GM19035 (cell line): ENCODE results near the gene CKAP2L.

Source experiments
- ATAC-seq: cut with Tn5 transposase; IDR thresholded peaks from one replicate; pipeline ENCODE4 v1.9.1; 2021; ENCODE audit not compliant: unreplicated experiment

CKAP2L gene

DNA sequence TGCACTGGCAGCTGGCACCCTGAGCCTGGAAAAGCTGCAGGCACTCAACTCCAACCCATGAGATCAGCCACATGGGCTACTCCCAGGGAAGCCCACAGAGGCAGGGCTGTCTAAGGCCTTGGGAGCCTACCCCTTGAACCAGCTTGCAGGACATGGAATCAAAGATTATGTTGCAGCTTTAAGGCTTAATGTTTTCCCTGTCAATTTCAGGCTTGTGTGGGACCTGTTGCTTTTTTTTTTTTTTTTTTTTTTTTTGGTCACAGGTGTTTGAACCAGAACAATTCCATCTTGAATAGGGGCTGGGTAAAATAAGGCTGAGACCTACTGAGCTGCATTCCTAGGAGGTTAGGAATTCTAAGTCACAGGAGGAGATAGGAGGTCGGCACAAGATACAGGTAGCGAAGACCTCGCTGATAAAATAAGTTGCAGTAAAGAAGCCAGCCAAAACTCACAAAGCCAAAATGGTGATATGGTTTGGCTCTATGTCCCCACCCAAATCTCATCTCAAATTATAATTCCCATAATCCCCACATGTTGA, 27.4 kb upstream of the CKAP2L start:
- no peak for ATAC-seq

DNA sequence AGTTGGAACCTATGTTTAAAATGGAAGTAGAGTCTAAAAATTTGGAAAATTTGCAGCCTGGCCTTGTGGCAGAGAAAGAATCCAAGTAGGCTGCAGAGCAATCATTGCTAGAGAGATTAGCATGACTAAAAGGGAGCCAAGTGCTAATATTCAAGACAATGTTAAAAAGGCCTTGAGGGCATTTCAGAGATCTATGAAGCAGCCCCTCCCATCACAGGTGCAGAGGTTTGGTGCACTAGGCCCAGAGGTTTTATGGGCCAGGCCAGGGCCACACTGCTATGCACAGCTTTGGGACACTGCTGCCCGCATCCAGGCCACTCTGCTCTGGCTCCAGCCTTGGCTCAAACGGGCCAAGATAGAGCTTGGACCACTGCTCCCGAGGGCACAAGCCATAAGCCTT, 26.6 kb upstream of the CKAP2L start:
- no peak for ATAC-seq

DNA sequence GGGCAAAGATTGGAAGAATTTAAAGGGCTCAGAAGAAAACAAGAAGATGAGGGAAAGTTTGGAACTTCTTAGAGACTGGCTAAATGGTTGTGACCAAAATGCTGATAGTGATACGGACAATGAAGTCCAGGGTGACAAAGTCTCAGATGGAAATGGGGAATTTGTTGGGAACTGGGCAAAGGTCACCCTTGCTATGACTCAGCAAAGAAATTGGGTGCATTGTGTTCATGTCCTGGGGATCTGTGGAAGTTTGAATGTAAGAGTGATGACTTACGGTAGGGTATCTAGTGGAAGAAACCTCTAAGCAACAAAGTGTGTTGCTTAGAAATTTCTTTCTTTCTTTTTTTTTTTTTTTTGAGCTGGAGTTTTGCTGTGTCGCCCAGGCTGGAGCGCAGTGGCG, 25.9 kb upstream of the CKAP2L start:
- no peak for ATAC-seq

DNA sequence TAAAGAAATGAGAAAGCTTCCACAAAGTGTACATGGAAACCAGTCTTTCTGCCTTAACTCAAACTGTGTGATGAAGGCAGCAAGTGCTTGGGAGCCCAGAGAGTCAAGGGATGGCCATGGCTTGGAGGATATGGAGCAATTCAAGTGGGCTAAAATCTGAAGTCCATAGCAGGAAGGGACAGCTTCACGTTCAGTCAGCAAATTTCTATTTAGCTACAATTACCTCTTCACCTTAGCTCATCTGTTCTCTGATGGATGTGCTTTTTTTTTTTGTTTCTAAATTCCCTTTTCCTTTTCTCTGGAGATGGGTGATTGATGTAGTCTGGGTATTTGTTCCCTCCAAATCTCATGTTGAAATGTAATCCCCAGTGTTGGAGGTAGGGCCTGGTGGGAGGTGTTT, 24.8 kb upstream of the CKAP2L start:
- ATAC-seq: no peak

DNA sequence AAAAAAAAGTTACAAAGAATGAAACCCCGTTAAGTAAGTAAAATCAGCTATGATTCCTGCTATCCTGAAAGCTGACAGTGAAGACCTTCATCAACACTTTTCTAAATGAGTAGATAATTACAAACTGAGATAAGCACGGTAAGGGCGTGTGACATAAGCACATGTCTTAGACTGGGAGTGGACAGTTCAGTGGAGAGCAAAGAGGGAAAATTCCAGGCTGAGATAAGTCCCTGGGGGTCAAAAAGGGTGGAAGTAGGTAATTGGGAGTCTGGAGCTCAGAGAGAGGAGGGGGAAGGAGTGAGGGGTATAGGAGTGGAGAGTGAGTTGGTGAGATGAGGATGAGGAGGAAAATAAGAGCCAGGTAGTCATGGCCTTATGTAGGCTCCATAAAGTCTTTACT, 24.2 kb upstream of the CKAP2L start:
- no peak for ATAC-seq

DNA sequence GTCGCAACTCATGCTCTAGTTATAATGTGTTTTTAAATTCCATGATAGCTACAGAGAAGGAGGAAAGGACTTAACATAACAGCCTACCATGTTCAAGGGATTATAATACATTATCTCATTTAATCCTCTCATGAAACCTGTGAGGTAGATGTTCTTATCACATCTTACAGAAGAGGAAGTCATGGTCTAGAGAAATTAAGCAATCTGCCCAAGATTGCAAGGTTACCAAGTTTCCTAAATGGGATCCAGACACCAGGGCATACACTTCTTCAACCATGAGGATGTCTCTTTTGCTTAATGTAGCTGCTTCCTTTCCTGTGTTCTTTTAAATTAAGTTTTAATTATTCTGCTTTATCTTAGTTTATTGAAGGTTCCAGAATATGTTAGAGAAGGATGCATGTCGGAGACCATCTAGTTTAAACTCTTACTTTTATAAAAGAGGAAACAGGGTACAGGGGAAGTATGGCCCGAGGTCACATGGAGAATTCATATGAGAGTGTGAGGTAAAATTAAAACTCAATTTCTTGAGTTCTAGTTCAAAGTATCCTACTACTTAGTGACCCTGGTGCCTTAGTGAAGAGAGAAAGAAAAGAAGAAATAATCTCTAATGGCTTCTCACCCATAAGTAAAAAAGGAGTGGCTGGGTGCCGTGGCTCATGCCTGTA, 23.5 kb upstream of the CKAP2L start:
- no peak for ATAC-seq

DNA sequence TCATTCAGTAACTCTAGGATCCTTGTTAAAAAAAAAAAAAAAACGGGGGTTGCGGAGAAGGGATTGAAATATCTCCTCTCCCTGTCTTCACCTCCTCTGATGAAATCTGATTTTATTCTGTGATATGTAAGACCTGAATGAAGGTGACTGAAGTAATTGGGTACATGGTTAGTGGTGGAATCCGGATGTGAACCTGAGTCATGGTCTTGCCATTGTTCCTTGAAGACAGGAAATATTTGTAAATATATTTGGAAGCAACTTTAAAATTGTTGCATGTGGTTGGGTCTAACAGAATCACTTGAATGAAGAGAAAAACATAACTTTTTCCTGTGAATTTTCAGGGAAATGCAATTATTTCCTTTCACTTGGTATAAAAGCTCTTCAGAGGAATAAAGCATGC, 22.9 kb upstream of the CKAP2L start:
- no peak for ATAC-seq

DNA sequence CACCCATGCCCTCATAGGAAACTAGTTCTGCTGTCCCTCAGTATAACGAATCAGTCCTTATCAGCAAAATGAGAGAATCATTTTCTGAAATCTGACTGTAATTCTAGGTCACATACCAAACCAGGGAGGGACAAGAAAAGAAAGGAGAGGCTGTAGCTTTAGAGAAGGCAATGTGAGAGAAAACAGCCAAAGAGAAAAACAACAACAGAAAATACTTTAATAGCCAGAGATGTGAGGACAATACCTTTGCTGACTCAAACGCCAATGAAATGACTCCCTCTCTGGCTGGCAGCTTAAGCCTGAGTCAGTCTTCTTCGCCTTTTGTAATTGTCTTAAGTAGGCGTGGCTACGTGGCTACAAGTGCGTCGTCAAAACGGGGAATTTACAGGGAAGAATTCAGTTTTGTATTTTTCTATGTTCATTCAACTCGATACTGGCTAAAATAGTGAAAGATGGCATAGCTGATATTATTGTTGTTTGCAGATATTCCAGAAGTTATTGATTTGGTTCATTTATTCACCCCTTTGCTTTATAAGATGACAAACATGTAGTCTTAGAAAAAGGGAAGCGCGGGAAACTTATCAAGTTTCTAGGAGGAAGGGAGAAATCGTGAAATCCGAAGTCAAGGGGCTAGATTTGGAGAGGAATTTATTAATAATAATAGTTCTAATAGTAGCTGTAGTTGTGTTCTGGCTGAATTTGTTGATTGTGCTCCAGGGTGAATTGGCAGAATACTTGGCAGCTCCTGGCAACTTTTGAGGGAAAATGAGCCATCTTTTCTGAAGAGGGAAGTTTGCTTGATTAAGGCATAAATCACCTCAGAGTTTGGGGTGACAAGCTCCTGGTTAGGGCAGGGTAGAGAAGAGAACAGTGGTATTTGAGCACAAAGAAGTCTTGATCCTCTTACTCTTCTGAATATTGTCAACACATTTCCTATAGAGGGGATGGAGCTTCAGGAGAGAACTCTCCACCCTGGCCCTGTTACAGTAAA, 20.1 kb upstream of the CKAP2L start, which contains the start of gene IL1A:
IL1A (minus strand) TSS at position 295 of the 991 bp plus-strand sequence. CDS start 723 bp downstream, outside the sequence.
- no peak for ATAC-seq

DNA sequence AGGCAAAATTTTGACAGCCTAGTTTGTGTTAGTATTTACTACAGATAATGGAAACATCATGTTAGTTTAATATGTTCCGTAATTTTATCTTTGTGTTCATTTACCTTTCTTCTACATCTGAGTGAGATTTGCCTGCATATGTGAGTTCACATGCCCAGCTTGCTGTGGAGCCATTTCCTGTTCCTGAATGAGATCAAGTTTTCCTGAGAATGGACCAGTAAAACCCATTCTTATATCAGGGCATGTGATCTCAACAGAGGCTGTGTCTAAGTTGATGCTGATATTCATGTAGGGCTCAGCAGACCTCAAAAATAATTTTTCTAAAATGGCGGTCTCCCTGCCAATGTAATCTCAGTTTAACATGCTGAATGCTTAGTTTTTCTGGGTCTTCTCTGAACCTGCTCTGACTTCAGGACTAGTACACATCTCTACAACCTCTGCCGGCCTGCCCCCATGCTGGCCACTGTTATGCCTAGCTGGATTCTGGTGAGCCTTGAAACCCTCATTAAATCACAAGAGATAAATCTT, 18.8 kb upstream of the CKAP2L start:
- ATAC-seq: no peak

DNA sequence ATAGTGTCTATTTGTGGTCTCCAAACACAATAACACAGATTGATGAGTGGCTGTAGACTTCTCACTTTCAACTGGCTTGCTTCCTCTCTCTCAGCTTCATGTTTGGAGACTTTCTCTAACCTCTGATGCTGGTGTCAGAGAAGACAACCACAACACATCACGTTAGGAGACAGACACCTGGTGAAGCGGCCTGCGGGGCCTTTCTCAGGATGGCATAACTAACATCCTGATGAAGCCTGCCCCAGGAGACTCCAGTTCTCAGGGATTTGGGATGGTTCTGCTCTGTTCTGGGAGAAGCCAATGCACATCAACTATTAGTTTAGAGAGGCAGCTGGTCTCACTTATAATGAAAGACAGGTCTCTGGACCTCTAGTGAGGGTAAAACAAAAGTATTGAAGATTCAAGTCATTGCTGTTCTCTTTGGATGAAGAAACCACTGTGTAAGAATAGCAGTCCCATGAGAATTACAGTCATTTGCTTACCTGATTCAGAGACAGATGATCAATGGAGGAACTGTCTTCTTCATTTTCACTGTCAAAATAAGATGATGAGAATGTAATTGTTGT, 17.9 kb upstream of the CKAP2L start:
- ATAC-seq: peak; percentile 91

DNA sequence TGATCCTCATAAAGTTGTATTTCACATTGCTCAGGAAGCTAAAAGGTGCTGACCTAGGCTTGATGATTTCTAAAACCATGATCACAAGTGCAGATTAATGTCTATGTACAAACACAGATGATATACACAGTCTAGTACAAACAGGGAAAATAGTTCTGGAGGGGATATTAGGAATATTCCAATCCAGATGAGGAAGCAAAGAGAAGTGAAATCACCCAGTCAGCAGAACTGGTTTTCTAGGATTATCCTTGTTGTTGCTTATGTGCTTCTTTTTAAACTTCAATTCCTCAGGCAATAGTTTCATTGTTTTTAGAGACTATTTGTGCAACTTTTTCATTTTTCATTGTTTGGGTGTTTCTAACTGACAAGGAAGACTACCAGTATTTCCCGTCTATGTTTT, 15.2 kb upstream of the CKAP2L start:
- ATAC-seq: no peak

DNA sequence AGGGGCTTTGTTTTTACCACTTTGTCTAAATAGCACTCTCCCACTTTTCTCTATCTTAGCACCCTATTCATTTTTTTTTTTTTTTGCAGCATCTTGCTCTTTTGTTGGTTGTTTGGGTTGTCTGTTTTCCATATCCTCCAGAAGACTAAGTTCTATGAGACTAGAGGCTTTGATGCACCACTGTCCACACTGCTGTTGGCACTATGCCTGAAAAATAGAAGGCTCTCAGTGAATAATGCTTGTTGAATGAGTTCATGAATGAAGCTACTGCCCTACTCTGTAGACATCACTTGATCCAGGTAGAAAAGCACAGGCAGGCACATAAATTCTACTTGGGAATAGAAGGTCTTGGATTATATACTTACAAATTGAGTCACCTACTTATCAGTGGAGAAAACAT, 12.6 kb upstream of the CKAP2L start:
- no peak for ATAC-seq

DNA sequence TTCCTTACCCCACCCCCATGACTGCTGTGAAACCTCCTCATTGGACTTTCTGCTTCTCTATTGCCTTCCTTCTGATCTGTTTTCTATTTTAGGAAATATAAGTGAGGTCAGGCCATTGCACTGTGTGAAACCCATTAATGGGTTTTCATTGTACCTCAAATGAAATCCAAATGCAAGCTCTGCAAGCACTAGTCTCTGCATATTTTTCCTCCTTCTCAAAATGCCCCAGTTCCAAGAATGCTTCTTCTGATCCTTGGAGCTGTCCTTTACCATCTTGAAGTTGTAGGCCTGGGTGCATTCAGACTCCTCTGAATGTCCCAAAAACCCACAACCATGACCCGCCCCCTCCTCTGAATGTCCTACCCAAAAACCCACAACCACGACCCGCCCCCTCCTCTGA, 11.7 kb upstream of the CKAP2L start:
- ATAC-seq: no peak

DNA sequence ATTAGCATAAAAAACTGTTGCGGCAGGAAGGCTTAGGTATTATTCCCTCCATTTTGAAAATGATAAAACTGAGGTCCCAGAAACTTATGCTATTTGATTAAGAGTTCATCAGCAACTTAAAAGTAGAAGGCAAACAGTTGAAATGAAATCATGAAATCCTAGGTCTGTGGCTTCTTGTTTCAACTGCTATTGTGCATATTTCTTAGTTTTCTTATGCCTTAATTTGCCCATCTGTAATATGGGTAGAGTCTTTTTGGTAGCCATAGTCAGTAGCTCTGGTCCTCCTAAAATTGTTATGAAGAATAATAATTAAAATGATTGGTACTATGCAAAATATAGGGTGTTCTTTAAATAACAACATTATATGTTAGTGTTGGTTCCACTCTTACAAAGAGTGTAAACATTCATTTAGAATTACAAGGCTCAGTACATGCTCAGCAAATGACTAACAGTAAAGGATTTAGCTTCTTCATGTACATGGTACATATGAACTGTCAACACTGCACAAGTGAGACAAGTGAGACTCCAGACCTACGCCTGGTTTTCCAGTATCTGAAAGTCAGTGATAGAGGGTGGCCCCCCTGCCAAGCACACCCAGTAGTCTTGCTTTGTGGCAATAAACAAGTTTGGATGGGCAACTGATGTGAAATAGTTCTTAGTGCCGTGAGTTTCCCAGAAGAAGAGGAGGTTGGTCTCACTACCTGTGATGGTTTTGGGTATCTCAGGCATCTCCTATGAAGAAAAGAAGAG, 10.3 kb upstream of the CKAP2L start:
- ATAC-seq: no peak

DNA sequence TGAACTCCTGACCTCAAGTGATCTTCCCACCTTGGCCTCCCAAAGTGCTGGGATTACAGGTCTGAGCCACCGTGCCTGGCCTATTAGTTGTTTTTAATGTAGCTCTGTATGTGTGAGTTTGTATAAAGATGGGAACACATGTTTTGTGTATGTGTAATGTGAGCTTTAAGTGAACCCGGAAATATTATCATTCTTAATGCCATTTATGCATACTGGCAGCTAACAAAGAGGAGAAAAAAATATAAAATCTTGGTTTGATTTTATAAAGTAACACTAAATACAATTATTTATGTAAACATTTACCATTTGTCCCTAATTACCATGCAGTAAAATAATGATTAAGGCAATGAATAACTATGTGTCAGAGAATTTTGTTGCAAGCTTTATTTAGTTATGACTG, 9.1 kb upstream of the CKAP2L start:
- ATAC-seq: no peak

DNA sequence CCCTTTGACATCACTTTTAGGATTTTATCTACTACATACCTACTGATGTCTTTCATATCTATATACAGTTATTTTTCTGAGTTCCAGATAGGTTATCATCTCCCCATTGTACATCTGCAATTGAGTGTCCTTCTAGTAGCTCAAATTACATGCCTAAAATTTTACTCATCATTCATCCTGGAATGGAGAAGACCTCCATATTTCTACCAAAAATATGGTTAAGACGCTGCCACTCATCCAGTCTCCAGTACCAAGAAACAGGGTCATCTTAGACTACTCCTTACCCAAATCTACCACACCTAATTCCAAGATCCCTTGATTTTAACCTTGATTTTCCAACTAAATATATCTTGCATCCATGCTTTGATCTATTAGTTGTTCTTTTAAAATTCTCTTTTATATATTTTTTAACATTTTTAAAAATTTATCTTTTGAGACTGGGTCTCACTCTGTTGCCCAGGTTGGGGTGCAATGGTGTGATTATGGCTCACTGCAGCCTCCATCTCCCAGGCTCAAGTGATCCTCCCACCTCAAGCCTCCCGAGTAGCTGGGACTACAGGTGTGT, 8.6 kb upstream of the CKAP2L start:
- no peak for ATAC-seq

DNA sequence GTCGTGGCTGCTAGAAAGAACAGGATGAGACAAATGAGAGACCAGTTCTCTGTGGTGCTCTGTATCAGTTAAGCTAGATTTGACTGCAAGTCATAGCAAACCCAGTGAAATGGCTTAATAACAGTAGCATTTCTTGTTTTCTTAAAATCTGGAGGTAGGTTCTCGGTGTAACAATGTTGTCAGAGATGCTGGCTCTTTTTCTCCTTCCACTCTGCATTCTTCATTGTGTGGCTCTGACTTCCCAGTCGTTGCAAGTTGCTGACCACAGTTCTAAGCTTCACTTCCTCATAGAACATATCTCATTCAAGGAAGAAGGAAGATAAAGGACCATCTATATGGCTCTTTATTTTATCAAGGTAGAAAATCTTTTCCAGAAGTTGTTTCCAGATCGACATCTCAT, 7.9 kb upstream of the CKAP2L start:
- ATAC-seq: no peak

DNA sequence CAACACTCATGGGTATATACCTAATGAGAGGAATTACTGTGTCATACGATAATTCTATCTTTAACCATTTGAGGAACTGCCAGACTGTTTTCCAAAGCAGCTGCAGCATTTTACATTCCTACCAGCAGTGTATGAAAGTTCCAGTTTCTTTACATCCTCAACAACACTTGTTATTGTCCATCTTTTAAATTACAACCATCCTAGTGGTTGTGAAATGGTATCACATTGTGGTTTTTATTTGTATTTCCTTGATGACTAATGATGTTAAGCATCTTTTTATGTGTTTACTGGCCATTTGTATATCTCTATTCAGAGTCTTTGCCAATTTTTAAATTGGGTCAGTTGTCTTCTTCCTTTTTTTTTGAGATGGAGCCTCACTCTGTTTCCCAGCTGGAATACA, 4.0 kb upstream of the CKAP2L start:
- ATAC-seq: no peak

DNA sequence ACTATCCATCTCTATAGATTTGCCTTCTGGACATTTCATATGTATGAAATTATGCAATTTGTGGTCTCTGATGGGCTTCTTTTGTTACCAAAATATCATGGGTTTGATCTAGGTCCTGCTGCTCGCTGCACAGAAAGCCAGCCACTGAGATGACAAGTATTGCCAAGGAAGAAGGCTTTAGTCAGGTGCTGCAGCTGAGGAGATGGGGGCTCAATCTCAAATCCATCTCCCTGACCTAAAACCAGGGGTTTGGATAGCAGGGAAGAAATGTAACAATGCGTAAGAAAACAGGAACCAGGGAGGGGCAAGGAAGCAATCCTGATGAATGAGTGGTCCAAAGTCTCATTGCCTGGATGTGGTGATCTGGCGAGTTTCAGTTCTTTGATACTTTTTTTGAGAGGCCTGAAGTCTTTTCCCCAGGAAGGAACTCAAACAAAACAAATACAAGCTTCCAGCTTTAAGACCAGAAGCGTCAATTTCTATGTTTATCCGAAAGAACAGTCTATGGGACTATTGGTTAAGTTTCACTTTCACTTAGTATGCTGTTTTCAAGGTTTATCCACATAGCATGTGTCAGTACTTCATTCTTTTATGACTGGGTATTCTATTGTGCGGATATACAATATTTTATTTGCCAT, 3.4 kb upstream of the CKAP2L start:
- no peak for ATAC-seq

DNA sequence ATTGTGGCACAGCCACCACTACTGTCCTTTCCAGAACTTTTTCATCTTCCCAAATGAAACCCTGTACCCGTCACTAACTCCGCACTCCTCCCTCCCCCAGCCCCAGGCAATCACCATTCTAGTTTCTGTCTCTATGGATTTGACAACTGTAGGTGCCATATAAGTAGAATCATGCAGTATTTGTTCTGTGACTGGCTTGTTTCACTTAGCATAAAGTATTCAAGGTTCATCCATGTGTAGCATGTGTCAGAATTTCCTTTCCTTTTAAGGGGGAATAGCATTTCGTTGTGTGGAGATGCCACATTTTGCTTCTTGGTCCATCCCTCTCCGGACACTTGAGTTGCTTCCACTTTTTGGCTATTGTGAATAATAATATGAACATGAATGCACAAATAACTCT, 842 bp upstream of the CKAP2L start:
- no peak for ATAC-seq
